HG03280 (cell line): ENCODE data around the gene SCAANT1.

Source experiments
- ATAC-seq: cut with Tn5 transposase; IDR thresholded peaks from one replicate; pipeline ENCODE4 v1.9.1; 2021; ENCODE audit warnings: mild to moderate bottlenecking, moderate library complexity; ENCODE audit not compliant: unreplicated experiment

Gene SCAANT1

DNA sequence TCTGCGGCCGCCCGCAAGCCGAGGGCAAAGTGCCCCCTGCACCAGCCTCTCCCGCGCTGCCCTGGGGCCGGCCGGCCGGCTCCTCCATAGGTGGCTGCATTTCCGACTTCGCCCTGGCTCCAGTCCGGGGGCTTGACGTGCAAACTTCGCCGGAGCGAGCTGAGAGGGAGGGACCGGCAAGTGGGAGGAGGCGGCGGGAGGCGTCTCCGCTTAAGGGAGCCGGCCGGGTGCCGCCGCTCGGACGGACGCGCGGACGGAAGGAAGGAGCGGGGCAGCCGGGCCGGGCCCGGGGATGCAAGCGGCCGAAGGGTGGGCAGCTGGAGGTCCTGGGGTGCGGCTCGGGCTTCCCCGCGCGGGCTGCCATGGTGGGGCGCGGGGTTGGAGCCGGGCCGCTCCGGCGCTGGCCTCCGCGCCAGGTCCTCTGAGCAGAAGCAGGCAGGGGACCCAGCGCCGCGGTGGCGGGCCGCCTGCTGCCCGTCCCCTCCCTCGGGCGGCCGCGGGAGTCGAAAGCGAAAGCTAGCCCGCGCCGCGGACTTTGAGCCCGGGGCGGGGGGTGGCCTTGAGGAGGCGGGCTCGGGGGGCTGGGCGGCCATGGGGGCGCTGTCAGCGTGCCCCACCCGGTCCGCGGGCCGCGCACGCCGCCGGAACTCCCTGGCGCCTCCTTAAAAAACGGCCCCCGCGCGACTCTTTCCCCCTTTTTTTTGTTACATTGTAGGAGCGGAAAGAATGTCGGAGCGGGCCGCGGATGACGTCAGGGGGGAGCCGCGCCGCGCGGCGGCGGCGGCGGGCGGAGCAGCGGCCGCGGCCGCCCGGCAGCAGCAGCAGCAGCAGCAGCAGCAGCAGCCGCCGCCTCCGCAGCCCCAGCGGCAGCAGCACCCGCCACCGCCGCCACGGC, at the start of gene SCAANT1:
Gene SCAANT1 (minus strand): TSS at position 511 of the 895 bp plus-strand sequence.
- ATAC-seq = peak; percentile 76

DNA sequence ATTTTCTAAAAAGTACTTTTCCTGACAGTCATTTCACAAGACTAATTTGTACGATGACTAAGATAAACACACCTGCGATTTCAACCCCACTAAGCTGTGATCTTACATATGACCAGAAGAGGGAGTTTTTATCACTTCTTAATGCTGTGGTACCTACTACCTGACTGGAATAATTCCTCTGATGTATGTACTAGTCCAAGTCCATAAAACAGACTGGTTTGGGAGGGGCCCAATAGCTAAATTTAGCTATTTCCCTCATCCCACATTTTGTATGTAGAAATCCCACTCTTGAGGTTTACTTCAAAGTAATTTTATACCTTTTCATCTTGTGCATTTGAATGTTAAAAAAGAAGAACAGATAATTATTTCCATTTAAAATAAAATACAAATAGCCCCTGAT, 49.7 kb upstream of the SCAANT1 start:
- ATAC-seq = peak; percentile 85

DNA sequence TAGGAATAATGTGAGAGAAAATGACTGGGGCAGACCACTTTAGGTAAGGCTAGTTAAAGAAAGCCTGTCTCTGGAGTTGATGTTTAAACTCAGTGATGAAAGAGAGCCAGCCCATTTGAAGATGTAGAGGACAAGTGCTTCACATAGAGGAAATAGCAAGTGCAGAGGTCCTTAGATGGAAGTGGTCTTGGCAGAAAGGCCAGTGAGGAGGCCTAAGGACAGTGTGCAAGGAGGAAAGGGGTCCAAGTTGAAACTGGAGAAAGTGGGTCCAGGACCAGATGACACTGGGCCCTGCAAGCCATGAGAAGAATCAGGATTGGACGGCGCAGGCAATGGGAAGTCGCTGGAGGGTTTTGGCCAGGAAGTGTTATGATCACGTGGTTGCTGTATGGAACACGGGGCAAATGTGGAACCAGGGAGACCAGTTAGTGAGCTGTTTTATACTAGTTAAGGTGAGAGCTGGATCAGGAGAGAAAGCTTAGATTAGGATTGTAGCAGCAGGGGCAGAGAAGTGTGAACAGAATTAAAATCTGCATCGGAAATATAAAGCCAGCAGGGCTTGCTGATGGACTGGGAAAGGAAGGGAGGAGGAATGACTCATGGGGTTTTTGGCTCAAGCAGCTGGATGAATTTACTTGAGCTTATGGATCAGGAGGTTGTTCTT, 48.0 kb upstream of the SCAANT1 start:
- no peak for ATAC-seq

DNA sequence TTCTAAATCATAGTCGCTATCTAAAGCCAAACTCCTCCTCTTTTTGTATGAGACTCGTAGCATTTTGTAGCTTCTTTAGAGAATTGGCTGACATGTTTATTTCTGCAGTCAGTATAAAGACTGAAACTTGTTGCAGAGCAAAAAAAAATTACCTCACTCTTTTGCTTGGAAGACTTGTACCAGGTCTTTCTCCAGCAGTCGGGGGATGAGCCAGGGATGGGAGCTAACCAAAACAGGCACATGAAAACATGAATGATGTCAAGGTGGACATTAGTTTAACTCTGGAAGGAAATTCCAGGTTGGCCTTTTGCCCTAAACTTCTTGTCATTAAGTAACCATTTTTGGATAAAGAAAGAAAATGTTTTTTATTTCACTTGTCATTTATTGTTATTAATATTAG, 47.0 kb upstream of the SCAANT1 start:
- ATAC-seq = no peak

DNA sequence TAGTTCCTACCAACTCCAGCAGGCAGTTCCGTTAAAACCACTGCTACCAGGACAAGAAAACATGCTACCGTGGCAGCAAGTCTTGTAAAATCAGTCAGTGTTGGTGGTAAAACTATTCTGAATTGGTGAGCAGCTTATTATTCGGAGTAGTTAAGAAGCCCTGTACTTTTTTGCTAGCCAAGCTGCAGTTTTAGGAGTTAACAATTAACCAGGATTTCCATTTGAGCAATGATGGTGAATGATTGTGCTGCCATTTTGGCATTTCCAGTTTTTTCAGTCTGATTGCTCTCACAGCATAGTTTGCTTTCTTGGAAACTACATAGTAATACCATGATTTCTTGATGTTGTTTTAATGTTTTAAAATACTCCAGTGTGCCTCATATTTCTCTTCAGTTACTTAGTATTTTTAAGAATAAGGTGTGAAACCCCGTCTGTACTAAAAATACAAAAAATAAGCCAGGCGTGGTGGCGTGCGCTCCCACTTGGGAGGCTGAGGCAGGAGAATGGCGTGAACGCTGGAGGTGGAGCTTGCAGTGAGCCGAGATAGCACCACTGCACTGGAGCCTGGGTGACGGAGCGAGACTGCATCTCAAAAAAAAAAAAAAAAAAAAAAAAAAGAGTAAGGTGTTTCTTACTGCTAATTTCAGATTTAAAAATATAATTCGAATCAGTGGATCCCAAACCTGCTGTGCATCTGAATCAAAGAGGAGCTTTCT, 43.8 kb upstream of the SCAANT1 start:
- ATAC-seq = no peak

DNA sequence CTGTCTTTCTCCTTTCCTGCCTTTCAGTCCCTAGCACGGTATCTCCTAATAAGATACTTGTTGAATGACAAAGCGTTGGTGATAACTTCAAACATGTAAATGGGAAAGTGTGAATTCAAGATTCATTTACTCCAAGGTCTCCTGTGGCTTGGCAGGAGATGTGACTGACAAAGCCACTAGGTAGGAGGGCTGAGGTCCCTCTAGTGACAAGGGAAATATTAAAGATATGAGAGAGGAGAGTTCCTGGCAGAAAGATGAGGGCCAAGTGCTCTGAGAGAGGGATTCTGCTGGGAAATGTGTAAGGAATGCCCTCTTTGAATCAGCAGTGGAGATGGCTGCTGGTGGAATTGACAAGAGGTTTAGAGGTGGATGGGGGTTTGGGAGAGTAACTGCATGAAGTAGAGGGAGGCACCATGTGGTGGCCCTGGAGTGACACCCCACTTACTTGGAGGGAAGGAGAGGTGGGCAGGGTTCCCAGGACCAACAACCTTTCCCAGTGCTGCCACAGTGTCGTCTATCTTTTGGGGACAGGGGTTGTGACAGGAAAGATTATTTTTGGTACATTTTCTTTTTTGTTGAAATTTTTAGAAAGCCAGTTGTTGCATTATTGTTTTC, 43.0 kb upstream of the SCAANT1 start:
- ATAC-seq = no peak

DNA sequence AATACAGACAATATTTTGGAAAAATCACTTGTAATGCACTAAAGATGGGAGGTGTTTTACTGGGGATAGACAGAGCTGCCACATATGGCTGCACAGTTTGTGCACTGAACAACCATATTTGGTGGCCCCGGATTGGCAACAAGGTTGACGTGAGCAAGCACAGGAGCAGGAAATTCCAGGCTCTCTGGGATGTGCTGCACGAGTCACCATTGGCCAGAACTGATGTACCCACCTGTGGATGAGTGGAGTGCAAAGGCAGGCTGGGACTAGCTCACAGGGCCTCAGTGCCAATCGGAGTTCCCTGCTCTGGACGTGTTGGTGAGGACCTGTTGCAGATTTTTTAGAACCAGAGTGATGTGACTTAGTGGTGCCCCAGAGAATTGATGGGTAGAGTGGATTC, 42.0 kb upstream of the SCAANT1 start:
- ATAC-seq = no peak

DNA sequence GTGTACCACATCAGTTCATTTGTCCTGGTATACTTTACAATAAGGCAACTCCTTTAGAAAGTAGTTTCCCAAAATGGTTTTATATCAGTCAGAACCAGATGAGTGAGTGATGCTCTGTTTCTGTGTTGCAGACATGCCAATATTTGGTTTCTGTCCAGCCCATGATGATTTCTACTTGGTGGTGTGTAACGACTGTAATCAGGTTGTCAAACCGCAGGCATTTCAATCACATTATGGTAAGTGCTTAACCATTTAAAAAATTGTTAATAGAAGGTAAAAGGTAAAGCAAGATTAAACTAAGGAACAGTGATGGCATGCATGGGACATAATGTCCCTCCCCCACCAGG, 40.0 kb upstream of the SCAANT1 start:
- ATAC-seq = no peak

DNA sequence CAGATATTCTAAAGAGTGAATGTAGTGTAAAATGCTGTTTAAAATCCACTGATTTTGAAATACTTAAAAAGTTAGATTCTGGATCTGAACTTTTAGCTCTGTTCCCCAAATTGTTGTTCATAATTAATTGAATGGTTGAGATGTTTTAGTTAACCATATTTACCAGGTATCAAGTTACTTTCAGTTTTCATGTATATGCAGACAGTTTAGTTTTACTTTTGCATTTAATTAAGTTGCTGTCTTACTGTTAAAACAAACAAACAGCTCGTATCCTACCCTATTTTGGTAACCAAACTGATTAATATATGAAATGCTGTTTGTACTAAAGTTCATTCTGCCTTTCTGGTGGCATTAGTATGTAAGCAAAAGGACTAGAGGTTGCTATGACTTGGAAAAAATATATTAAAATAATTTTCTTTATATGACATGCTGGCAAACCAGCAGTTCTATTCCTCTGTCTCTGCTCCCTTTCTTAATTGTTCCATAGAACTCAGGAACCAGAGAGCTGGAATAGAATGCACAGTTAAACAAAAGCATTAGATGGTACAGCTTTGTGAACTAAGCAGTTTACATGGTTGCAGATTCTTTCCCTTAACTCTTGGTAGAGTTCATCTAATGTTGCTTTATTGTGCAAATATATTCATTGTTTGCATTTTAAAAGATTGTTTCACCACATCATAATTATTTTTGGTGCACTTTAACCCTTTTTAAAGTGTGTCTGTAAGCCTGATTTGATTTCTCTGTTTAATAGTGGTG, 39.5 kb upstream of the SCAANT1 start:
- peak; percentile 76 for ATAC-seq

DNA sequence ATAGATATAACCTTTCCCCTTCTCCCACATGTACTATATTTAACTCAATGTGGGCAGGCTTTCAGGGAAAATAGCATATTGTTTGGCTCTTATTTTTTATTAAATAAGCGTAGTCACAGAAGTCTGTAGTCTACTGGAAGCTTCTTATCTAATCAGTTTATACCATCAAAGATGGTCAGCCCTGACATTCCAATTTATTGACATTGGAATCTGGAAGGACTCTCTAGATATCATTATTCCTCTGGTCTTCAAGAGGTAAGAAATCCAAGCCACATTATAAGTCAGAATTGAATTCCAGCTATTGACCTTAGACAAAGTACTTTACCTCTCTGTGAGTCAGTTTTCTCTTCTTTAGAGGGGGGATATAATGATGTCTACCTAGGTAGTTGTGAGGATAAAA, 38.5 kb upstream of the SCAANT1 start:
- ATAC-seq = no peak

DNA sequence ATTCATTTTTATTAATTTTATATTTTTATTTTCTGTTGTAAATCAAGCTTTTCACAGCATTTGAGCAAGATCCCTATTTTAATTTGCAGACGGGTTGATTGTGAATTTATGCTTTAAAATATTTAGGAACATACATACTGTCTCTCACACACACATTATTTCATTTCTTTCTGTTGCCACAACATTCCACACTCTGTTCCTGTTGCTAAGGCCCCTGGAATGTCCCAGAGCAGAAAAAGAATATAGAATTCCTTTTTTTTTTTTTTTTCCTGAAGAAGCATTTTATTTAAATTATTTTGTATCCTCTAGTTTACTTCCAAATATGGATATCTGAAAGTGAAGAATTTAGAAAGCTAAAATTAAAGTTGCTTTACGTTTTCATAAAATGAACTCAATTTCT, 36.8 kb upstream of the SCAANT1 start:
- no peak for ATAC-seq

DNA sequence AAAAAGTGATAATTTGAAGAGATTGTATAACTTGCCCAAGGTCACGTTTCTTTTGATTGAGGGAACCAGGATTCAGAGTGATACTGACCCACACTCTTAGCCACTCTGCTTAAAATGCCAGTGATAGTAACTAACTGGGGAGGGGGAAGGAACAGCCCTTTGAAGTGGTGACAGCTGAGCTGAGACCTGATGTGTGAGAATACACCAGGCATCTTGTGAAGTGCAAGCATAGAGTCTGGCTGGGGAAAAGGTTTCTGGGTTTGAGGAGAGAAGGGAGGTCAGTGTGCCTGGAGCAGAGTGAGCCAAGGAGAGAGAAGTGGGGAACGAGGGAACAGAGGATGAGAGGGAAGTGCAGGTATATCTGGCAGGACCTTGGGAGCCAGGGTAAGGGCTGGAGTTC, 35.4 kb upstream of the SCAANT1 start:
- no peak for ATAC-seq

DNA sequence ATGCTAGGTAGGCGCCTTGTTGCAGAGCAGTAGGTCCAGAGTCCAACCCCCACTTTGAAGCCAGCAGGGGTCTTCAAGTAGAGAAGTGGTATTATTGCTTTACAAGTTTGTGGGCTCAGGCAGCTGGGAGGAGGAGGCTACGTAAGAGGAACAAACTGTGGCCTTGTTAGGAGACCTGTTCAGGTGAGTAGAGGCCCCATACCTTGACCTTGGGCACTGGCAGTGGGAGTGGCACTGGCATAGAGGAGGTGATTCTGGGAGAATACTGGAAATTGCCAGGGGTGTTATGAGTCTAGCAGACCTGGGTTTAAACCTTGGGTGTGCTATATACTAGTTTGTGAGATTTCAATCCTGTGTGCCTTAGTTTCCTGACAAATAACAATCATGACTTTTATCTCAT, 34.6 kb upstream of the SCAANT1 start:
- ATAC-seq = no peak

DNA sequence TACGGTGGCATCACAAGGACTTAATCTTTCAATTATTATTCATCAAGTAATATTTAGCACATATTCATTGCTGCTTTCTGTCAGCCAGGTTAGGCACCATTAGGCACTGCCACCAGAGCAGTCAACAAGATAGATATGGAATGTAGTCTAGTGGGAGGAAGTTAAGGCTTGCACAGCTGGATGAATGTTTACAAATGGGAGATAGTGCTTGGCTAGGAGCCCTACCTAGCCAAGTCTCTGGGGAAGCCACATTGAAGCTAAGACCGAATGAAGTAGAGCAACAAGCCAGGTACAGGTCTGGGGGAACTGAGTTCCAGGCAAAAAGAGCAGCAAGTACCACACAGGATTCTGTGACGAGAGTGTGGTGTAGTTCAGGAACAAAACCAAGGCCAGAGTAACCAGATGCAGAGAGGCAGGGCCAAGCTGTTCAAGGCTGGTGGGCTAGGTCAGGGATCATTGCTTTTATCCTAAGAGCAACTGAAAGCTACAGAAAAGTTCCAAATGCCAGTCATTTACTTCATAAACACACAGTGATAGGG, 33.4 kb upstream of the SCAANT1 start:
- no peak for ATAC-seq

DNA sequence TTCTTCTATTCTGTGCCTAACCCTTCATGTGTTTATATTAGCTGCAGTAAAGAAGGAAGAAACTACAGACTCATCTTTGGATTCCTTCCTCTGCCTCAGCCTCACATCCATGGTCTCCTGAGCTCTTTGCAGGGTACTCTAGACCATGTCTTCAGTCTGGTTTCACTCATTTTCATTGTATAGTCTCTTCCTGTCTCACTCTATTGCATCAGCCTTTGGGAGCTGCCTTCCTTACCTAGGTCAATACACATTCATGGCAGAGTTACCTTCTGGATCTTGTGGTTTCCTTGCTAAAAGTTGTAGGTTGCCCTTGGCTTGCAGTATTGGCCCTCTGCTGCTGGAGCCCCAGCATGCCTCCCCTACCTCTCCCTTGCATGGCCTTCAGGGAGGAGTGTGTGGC, 31.5 kb upstream of the SCAANT1 start:
- ATAC-seq = no peak

DNA sequence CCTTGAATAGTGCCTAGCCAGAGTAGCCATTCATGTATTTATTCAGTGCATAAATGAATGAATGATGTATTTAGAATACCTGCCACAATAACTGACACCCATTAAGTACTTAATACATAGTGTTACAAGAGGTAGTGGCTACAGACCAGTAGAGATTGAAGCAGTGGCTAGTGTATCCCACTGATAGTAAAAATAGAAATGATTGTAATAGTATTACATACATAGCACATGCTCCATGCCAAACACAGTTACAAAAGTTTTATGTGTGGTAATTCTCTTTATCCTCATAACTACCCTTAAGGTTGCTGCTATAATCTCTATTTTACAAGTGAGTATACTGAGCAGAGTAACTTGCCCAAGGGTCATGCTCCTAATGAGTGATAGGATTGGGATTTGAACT, 30.3 kb upstream of the SCAANT1 start:
- ATAC-seq = no peak

DNA sequence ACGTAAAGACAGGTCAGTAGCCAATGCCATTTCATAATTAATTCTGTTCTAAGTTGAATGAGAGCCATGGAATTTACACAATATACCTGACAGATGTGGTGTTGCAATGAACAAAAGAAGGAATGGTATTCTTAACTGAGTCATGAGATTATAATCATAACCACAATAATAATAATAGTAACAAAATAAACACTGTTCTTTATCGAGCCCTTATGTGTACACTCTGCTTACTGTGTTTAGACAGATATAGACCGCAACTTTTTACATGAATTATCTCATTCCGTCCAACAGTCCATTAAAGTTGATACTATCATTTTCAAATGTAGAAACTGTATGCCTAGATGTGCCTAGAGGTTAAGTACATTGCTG, 28.2 kb upstream of the SCAANT1 start:
- ATAC-seq = no peak

DNA sequence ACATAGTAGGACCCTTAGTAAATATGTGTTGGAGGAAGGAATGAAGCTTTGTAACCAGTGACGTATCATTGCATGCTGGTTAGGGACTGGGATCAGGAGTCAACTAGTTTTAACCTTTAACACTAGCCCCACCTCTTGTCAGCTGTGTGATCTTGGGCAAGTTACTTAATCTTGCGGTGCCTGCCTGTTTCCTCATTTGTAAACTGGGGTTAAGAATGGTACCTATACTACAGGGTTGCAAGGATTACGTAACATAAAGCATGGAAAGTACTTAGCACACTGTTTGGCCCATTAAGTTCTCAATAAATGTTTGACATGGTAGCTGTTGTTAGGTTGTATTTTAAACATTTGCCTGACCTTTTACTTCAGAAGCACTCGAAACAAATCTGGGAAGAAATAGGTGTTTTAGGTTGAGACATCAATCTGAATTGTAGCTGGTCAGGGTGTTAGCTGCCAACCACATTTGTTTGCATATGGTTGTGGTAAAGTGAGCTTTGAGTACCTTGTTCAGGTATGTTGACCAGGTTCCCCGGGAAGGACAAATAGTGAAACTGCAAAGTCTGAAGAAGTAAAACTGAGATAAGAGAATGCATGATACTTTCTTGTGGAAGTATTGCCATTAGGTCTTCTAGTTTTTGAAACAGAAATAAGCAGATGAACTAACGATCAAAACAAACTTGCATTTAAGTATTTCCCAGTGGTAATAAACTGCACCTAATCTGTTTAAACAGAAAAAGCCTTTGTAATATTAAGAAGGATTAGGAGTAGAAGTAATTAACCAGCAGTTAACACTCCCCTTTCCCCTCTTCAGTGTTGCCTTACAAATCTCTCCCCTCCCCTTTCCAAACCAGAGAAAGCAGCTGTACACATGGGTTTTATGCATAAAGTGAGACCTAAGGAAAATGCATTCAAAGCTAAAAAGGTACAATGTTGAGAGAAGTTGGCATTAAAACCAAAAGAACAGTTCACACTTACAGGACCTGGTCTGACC, 25.8 kb upstream of the SCAANT1 start:
- peak; percentile 61 for ATAC-seq

DNA sequence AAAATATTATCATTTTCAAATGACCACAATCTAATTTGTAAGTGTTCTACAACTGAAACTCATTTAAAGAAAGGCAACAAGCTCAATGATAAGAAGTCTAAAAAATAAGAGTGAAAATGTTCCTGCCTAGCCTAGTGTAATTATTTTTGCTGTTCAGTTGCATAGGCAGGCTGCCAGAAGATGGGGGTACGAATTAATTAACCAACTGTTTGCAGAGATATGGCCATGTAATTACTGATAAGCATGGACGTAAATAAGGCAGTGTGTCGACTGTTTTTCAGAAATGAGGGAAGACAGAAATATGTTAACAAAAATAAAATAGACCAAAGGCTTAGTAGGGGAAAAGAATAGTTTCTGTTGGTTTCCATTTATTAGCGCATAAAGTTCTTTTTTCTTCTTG, 24.7 kb upstream of the SCAANT1 start:
- ATAC-seq = no peak
